Measurements from ENCODE around the gene ANKIB1. TPM values are rescaled to one million over a fixed set of nuclear protein-coding genes. Genes with fewer than 3 reads are reported as not detected.
A peak's percentile ranks its signal among the peaks of the same experiment; 100 is the strongest.

Gene ANKIB1
- polyA plus RNA-seq, 1 of the 3 experiments (the other 2 are of a cell fraction): 24.6 TPM

- peak within 1 kb of the TSS; percentile 77 to 97 for H3K27ac ChIP-seq (ENCODE audit: low read depth in 2 of 2, low read length in 1 of 2)
- no peaks in the 10 kb centered on the region for H3K27me3 ChIP-seq (ENCODE audit: insufficient read depth)
- peak within 1 kb of the TSS; percentile 92 for H2AFZ ChIP-seq (ENCODE audit: low read depth)
- H4K20me1 ChIP-seq (ENCODE audit: insufficient read depth): no peaks in the 10 kb centered on the region
- DNase-seq: peak; percentile 99
- WGBS (ENCODE audit: low lambda C conversion rate): 0% methylated on average over 26 of the region's 87 CpGs
- ChIA-PET POLR2A (interaction anchor here (0.7 to 3.0 kb wide), 10 partner anchors 14 to 567 kb away, joined by 3 to 29 read pairs (median 3); partner anchors contain the start of genes ANKIB1, CYP51A1, KRIT1 and MTERF1), CTCF (interaction anchor here (0.6 to 5.9 kb wide), 87 partner anchors 10 to 634 kb away, joined by 3 to 108 read pairs (median 4); partner anchors contain the start of genes AKAP9, ANKIB1, CYP51A1 and ERVW-1)
- peaks cover 38% of the 10 kb centered on the region in 2 experiments for H3K36me3 ChIP-seq (replicated peaks in 1 of 2; ENCODE audit: control insufficient read depth in 1 of 2, insufficient read depth in 2 of 2, low read length in 1 of 2)
- H3K4me2 ChIP-seq: peak within 1 kb of the TSS; percentile 80
- no peaks in the 10 kb centered on the region for H3K9me2 ChIP-seq
- peak within 1 kb of the TSS; percentile 91 for H3K9ac ChIP-seq
- TF ChIP-seq RCOR1 (IDR thresholded peaks at IDR 0.05; ENCODE audit: low read length) (peak; percentile 78; the same call in 1 of the 2 replicates), FOSL2 (IDR thresholded peaks at IDR 0.05; ENCODE audit: borderline replicate concordance, low read depth) (no peak; the same call in 1 of the 2 replicates), TCF12 (IDR thresholded peaks at IDR 0.05) (peak; percentile 38; the same call in 1 of the 2 replicates), USF2 (IDR thresholded peaks at IDR 0.05; ENCODE audit: borderline replicate concordance, low read depth, low read length) (peak; percentile 63; the same call in 1 of the 2 replicates), MXI1 (IDR thresholded peaks at IDR 0.05; ENCODE audit: low read depth, low read length) (peak; percentile 50), JUND (IDR thresholded peaks at IDR 0.05) (no peak), ELF1 (IDR thresholded peaks at IDR 0.05) (peak; percentile 95), EZH2phosphoT487 (IDR thresholded peaks at IDR 0.05; ENCODE audit: borderline replicate concordance, low read depth) (no peak), SIN3A (IDR thresholded peaks at IDR 0.05; ENCODE audit: borderline replicate concordance, low read depth, low read length) (peak; percentile 75; the same call in 1 of the 2 replicates), FOXM1 (IDR thresholded peaks at IDR 0.05; ENCODE audit: low read depth) (no peak), RFX5 (IDR thresholded peaks at IDR 0.05; ENCODE audit: low read length) (no peak), POLR2AphosphoS5 (IDR thresholded peaks at IDR 0.05; ENCODE audit: low read depth, low read length) (peak; percentile 95), CHD2 (IDR thresholded peaks at IDR 0.05; ENCODE audit: low read length, partially characterized antibody) (peak; percentile 85), GATA2 (CRISPR knock-in tag; IDR thresholded peaks at IDR 0.05) (peak; percentile 13; the same call in 1 of the 2 replicates), NFIC (IDR thresholded peaks at IDR 0.05; ENCODE audit: borderline replicate concordance) (no peak), SMC3 (IDR thresholded peaks at IDR 0.05; ENCODE audit: low read depth, low read length) (peak; percentile 85; the same call in 1 of the 2 replicates), CTCF (IDR thresholded peaks at IDR 0.05) (no peak; the same call in 1 of the 2 replicates), TAF1 (IDR thresholded peaks at IDR 0.05; ENCODE audit: borderline replicate concordance, low read depth, low read length) (peak; percentile 87), GABPA (IDR thresholded peaks at IDR 0.05; ENCODE audit: low read depth) (peak; percentile 93), YY1 (IDR thresholded peaks at IDR 0.05; ENCODE audit: low read depth) (peak; percentile 81), RAD21 (IDR thresholded peaks at IDR 0.05; ENCODE audit: low read length) (no peak), EP300 (IDR thresholded peaks at IDR 0.05; ENCODE audit: borderline replicate concordance in 1 of 2, low read depth in 1 of 2, low read length in 1 of 2) (peak in 1 of 2 experiments; percentile 56; a peak in 2 of 4 replicates), MAX (IDR thresholded peaks at IDR 0.05; ENCODE audit: low read depth) (peak; percentile 88), TEAD4 (IDR thresholded peaks at IDR 0.05; ENCODE audit: borderline replicate concordance, insufficient read depth) (no peak)
- TF ChIP-seq, protein P1, sequence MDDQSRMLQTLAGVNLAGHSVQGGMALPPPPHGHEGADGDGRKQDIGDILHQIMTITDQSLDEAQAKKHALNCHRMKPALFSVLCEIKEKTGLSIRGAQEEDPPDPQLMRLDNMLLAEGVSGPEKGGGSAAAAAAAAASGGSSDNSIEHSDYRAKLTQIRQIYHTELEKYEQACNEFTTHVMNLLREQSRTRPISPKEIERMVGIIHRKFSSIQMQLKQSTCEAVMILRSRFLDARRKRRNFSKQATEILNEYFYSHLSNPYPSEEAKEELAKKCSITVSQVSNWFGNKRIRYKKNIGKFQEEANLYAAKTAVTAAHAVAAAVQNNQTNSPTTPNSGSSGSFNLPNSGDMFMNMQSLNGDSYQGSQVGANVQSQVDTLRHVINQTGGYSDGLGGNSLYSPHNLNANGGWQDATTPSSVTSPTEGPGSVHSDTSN (IDR thresholded peaks at IDR 0.05): no peak
- TF ChIP-seq, protein P2, sequence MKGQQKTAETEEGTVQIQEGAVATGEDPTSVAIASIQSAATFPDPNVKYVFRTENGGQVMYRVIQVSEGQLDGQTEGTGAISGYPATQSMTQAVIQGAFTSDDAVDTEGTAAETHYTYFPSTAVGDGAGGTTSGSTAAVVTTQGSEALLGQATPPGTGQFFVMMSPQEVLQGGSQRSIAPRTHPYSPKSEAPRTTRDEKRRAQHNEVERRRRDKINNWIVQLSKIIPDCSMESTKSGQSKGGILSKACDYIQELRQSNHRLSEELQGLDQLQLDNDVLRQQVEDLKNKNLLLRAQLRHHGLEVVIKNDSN (IDR thresholded peaks at IDR 0.05; ENCODE audit: borderline replicate concordance, low read depth): peak; percentile 89
- peak within 1 kb of the TSS; percentile 70 to 99 for H3K4me3 ChIP-seq (ENCODE audit: low read depth in 2 of 2, low read length in 1 of 2)
- H3K9me3 ChIP-seq: no peaks in the 10 kb centered on the region
- peaks cover 5% of the 10 kb centered on the region for H3F3A ChIP-seq (replicated peaks; ENCODE audit: insufficient read depth)
- H3K4me1 ChIP-seq (ENCODE audit: control insufficient read depth in 1 of 2, insufficient read depth in 2 of 2, low read depth in 1 of 2, low read length in 1 of 2): peaks cover 8 to 13% of the 10 kb centered on the region in 2 experiments; a peak in 2 of 4 replicates
- H3K79me2 ChIP-seq (ENCODE audit: insufficient read depth): peaks cover 50% of the 10 kb centered on the region
Measured at GRCh38 chr7:92447345-92448204, 201.8 kb downstream of the ANKIB1 start, which contains the start of gene GATAD1. TSS of gene GATAD1 (plus strand) at chr7:92447482. CDS start at chr7:92447730, 248 bp downstream.
